ENCODE measurements around the gene HOMER3. TPM values are rescaled to one million over a fixed set of nuclear protein-coding genes. Genes with fewer than 3 reads are reported as not detected.

HOMER3 gene
- total and polyA plus RNA-seq, 2 donors (not counting 3 experiments of a cell fraction or from before 2014, with no cell fraction given) = 139 to 184 TPM

DNA sequence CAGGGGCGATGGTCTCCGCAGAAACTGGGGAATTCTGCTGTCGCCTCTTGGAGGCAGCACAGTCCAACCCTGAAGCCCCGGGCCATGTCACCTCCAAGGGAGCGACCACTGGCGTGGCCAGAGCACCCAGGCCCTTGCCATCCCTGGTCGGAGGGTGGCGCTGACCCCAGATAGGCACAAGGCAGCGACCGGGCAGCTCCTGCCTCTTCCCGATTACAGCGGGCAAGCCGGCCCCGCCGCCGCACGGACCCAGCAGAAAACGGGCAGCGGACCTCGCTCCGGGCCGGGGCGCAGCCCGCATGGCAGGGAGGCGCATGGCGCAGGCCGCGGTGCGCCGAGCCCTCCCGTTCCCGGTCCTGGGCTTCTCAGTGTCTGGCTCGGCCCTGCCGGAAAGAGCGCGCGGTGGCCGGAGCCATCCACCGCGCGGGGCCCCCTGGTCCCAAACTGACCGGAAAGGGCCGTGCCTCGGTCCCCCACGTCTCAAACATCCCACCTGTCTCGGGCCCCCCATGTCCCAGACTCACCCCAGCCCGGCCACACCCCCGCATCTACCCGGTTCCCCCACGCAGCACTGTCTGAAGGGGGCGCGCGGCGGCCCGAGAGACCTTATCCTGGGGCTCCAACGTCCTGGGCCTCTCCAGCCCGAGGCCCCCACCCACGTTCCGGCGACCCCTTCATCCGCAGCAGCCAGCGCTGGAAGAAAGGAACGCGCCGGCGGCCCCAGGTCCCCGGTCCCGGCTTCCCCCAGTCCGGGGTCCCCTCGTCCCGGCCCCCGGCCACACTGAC, 45.8 kb downstream of the HOMER3 start:
- intact Hi-C loops (cut with micrococcal nuclease) (loop anchor here (1.0 to 5.0 kb wide), 3 partner anchors 24 to 91 kb away; partner anchors contain the start of genes COPE and DDX49), dilution Hi-C loops (cut with MboI; ENCODE audit: extremely low pct_ligation_motif_present, low sequenced_read_pairs) (no loop called here)
- H3K27me3 ChIP-seq (ENCODE audit: control insufficient read depth in 2 of 2, insufficient read depth in 2 of 2, low read length in 2 of 2) = peaks cover 0 to 2% of the 10 kb centered on the region in 2 experiments
- H4K20me1 ChIP-seq (replicated peaks; ENCODE audit: control insufficient read depth, extremely low read depth, insufficient read depth, low read length) = no peaks in the 10 kb centered on the region
- FAIRE-seq (peak; percentile 69), DNase-seq (ENCODE audit: low read depth, low spot score) (peak; percentile 42)
- peak overlapping the region; percentile 81 for H2AFZ ChIP-seq (ENCODE audit: low read depth, low read length)
- H3K36me3 ChIP-seq (ENCODE audit: control insufficient read depth in 2 of 2, extremely low read depth in 1 of 2, insufficient read depth in 2 of 2, low read length in 2 of 2) = peaks cover 0 to 8% of the 10 kb centered on the region in 2 experiments
- H3K27ac ChIP-seq (ENCODE audit: insufficient read depth, low read depth, low read length) = no peak overlapping the region
- H3K4me2 ChIP-seq (ENCODE audit: insufficient read depth, low read length) = peak overlapping the region; percentile 69
- no peak overlapping the region for H3K9ac ChIP-seq (replicated peaks; ENCODE audit: extremely low read depth, insufficient read depth, low read length)
- CTCF ChIA-PET = interaction anchor here (0.7 to 2.8 kb wide), 7 partner anchors 18 to 126 kb away, joined by 3 to 33 read pairs (median 4); partner anchors contain the start of genes COPE and DDX49
- TF ChIP-seq, protein P1, sequence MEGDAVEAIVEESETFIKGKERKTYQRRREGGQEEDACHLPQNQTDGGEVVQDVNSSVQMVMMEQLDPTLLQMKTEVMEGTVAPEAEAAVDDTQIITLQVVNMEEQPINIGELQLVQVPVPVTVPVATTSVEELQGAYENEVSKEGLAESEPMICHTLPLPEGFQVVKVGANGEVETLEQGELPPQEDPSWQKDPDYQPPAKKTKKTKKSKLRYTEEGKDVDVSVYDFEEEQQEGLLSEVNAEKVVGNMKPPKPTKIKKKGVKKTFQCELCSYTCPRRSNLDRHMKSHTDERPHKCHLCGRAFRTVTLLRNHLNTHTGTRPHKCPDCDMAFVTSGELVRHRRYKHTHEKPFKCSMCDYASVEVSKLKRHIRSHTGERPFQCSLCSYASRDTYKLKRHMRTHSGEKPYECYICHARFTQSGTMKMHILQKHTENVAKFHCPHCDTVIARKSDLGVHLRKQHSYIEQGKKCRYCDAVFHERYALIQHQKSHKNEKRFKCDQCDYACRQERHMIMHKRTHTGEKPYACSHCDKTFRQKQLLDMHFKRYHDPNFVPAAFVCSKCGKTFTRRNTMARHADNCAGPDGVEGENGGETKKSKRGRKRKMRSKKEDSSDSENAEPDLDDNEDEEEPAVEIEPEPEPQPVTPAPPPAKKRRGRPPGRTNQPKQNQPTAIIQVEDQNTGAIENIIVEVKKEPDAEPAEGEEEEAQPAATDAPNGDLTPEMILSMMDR (IDR thresholded peaks at IDR 0.05; ENCODE audit: extremely low read depth in 1 of 2, insufficient read depth in 1 of 2, low read depth in 1 of 2, low read length in 2 of 2) = peak; percentile 33 to 54
- no peak for TF ChIP-seq MYC (IDR thresholded peaks at IDR 0.05; ENCODE audit: low read depth, low read length)
- POLR2A ChIA-PET = interaction anchor here (0.6 kb wide), 2 partner anchors 11 to 94 kb away, joined by 5 to 8 read pairs; no protein-coding TSS in a partner anchor
- H3K79me2 ChIP-seq (ENCODE audit: control insufficient read depth, insufficient read depth, low read length) = no peaks in the 10 kb centered on the region
- no peaks in the 10 kb centered on the region for H3K4me1 ChIP-seq (ENCODE audit: control insufficient read depth, extremely low read depth, insufficient read depth, low read length)
- H3K4me3 ChIP-seq (replicated peaks in 1 of 3; ENCODE audit: insufficient read depth in 1 of 3, low read depth in 1 of 3, low read length in 3 of 3) = peak overlapping the region; percentile 35 to 54 (median 41)
- H3K9me3 ChIP-seq (replicated peaks; ENCODE audit: control insufficient read depth, insufficient read depth, low read length) = no peaks in the 10 kb centered on the region
- no TSS peak for BruUV-seq (replicated peaks)
- H3K9me1 ChIP-seq (replicated peaks; ENCODE audit: control insufficient read depth, extremely low read depth, insufficient read depth, low read length) = no peaks in the 10 kb centered on the region

All from endothelial cell of umbilical vein (primary cell).